ENCODE data around the gene CYP2C9. TPM values are rescaled to one million over a fixed set of nuclear protein-coding genes. Genes with fewer than 3 reads are reported as not detected.
A peak's percentile ranks its signal among the peaks of the same experiment; 100 is the strongest.

The CYP2C9 gene
- total RNA-seq, 1 experiment from 2014 or later: not detected

DNA sequence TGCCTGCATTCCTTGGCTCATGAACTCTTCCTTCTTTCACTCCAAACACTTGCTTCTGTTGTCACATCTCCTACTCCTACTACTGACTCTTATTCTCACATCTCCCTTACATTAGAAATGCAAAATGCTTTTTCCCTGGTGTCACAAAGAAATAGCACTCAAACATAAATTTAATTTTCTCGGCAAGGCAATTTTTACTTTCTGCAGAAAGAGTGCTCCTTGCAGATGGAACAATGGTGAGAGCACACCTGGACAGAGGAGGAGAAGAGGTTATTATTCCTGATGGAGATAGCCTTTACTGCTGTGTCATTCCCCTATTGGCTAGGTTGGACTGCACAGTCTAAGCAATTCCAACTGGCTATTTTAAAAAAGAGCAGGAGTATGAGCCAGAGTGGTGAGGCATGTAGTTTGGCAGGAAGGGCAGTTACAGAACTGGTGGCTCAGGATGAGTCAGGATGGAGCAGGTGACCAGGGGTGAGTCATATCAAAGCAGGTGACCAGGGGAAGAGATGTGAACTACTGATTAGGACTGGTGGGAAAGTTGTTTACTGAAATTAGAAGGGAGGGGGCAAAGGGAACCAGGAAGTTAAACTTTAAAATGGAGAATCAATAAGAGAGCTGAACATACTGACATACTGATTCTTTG is 52.9 kb downstream of the CYP2C9 start:
- Histone ChIP-seq H3K36me3 (replicated peaks; ENCODE audit: control insufficient read depth, insufficient read depth, low read length) (no peaks in the 10 kb centered on the region), H3K4me3 (ENCODE audit: insufficient read depth, low read depth, low read length) (no peak overlapping the region)
- DNase-seq: no peak

DNA sequence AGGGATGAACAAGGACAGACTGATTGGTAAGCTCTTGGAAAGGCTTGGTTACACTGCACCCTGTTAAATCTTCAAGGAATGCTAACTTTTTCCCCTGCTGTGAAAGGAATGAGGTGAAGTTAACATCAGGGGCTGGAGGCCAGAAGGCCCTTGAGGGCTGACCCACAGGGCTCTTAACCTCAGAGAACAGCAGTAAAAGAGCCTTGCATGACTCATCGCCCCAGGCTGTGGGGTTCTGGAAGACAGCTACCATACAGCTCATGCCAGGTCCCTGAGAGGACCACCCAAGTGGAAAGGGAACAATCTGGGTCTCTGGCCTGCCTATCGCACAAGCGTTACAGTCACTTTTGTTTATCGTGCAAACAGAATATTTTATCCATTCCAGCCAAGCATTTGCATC is 54.4 kb downstream of the CYP2C9 start:
- no peak for DNase-seq
- Histone ChIP-seq H3K4me3 (ENCODE audit: insufficient read depth, low read depth, low read length) (no peak overlapping the region), H3K36me3 (replicated peaks; ENCODE audit: control insufficient read depth, insufficient read depth, low read length) (no peaks in the 10 kb centered on the region), H3K27me3 (ENCODE audit: control insufficient read depth, insufficient read depth, low read length) (no peaks in the 10 kb centered on the region)

More for the DNA sequence above, 52.9 kb downstream of the CYP2C9 start:
- H3K27me3 ChIP-seq (ENCODE audit: control insufficient read depth, insufficient read depth, low read length): no peaks in the 10 kb centered on the region

GRCh38 chr10:94997741-94998174 is 59.3 kb downstream of the CYP2C9 start:
- H3K36me3 ChIP-seq (replicated peaks; ENCODE audit: control insufficient read depth, insufficient read depth, low read length): no peaks in the 10 kb centered on the region
- no peak overlapping the region for H3K4me3 ChIP-seq (ENCODE audit: insufficient read depth, low read depth, low read length)
- H3K27me3 ChIP-seq (ENCODE audit: control insufficient read depth, insufficient read depth, low read length): no peaks in the 10 kb centered on the region
- peak; percentile 26 for DNase-seq

- H3K4me3 ChIP-seq (ENCODE audit: insufficient read depth, low read depth, low read length): no peak overlapping the region
- H3K27me3 ChIP-seq (ENCODE audit: control insufficient read depth, insufficient read depth, low read length): no peaks in the 10 kb centered on the region
- no peaks in the 10 kb centered on the region for H3K36me3 ChIP-seq (replicated peaks; ENCODE audit: control insufficient read depth, insufficient read depth, low read length)
- no peak for DNase-seq
Measured at GRCh38 chr10:95026461-95026860, 88.0 kb downstream of the CYP2C9 start.

DNA sequence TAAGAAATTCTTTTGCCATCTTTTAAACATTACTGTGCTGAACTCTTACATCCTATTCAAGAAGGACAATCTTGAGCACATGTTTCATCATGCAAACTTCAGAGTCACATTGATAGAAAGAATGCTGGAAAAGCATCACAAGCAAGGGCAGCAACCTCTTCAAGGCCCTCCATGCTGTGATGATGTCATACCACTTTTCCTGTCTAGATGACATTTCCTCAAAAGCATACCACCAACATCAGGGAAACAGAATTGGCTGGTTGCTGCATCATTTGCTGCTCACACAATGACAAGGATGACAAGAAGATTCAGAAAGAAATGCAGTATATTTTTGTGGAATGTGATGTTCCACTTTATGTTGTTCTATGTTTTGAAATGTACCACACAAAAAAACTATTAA is 93.2 kb downstream of the CYP2C9 start:
- Histone ChIP-seq H3K27me3 (ENCODE audit: control insufficient read depth, insufficient read depth, low read length) (no peaks in the 10 kb centered on the region), H3K36me3 (replicated peaks; ENCODE audit: control insufficient read depth, insufficient read depth, low read length) (no peaks in the 10 kb centered on the region), H3K4me3 (ENCODE audit: insufficient read depth, low read depth, low read length) (no peak overlapping the region)
- no peak for DNase-seq

DNA sequence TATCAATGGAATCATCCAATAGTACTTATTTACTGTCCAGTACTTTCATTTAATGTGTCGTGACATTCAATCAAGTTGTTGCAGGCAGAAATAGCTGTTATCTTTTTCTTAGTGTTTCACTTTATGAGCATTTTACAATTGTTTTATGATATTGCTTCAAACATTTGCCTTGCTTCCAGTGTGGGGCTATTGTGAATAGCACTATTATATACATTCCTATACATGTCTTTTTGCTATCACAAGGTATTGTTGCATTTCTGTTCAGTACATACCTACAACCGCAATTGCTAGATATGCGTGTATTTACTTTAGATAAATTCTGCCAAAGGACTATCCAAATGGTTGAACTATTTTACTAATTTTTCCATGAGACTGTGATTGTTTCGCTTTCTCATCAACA is 95.9 kb downstream of the CYP2C9 start:
- no peak for DNase-seq
- Histone ChIP-seq H3K27me3 (ENCODE audit: control insufficient read depth, insufficient read depth, low read length) (no peaks in the 10 kb centered on the region), H3K4me3 (ENCODE audit: insufficient read depth, low read depth, low read length) (no peak overlapping the region), H3K36me3 (replicated peaks; ENCODE audit: control insufficient read depth, insufficient read depth, low read length) (no peaks in the 10 kb centered on the region)

GRCh38 chr10:95035332-95036295 is 97.2 kb downstream of the CYP2C9 start:
- no peak for DNase-seq
- no peaks in the 10 kb centered on the region for H3K36me3 ChIP-seq (replicated peaks; ENCODE audit: control insufficient read depth, insufficient read depth, low read length)
- H3K27me3 ChIP-seq (ENCODE audit: control insufficient read depth, insufficient read depth, low read length): no peaks in the 10 kb centered on the region
- H3K4me3 ChIP-seq (ENCODE audit: insufficient read depth, low read depth, low read length): no peak overlapping the region

DNA sequence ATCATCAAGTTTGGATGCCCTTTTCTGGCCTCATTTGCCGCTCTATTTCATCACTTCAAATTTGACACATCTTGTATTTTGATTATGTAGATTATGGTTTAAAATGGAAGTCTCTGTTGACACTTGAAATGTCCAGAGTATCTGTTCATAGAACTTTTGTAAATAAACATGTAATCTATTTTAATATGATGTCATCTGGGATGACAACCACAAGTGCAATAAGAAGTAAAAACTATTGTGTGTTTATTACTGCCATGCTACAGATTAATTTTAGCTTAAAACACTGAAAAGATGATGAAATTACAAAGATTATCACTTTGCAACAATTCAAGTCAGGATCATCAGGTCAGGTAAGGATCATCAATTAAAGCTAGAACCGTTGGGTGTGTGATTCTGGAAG is 100.8 kb downstream of the CYP2C9 start:
- H3K27me3 ChIP-seq (ENCODE audit: control insufficient read depth, insufficient read depth, low read length): no peaks in the 10 kb centered on the region
- DNase-seq: no peak
- H3K36me3 ChIP-seq (replicated peaks; ENCODE audit: control insufficient read depth, insufficient read depth, low read length): no peaks in the 10 kb centered on the region
- H3K4me3 ChIP-seq (ENCODE audit: insufficient read depth, low read depth, low read length): no peak overlapping the region

Other genes starting within 250 kb of the CYP2C9 start
- gene CYP2C19, start 176.0 kb upstream of the CYP2C9 start, total RNA-seq (2014; rRNA removed; shearing (Covaris generic)): 0.04 and 0.14 TPM in 2 replicates
- 0.70 and 0.76 TPM in 2 replicates for gene CYP2C8, start 130.8 kb downstream of the CYP2C9 start, total RNA-seq (2014; rRNA removed; shearing (Covaris generic))